Stomach (tissue), 4 donors: ENCODE results near the gene HAND1.

Experiments
- EP300 ChIP-seq: sonication (generic); formaldehyde crosslinking; IDR thresholded peaks from one replicate; pipeline ENCODE4 v1.6.1; 2017; ENCODE audit warnings: antibody characterized with exemption
- TF ChIP-seq, protein P1 (sequence below), 7 experiments: fragments of 450-650 bp in 4 of 7; fragments of 200-600 bp in 3 of 7; sonication (generic) in 3 of 7; IDR thresholded peaks; one replicate each; pipeline ENCODE4 v1.5.1; 2016 to 2019; ENCODE audit warnings: antibody characterized with exemption in 7 of 7, control low read depth in 2 of 7, mild to moderate bottlenecking in 1 of 7

DNA sequence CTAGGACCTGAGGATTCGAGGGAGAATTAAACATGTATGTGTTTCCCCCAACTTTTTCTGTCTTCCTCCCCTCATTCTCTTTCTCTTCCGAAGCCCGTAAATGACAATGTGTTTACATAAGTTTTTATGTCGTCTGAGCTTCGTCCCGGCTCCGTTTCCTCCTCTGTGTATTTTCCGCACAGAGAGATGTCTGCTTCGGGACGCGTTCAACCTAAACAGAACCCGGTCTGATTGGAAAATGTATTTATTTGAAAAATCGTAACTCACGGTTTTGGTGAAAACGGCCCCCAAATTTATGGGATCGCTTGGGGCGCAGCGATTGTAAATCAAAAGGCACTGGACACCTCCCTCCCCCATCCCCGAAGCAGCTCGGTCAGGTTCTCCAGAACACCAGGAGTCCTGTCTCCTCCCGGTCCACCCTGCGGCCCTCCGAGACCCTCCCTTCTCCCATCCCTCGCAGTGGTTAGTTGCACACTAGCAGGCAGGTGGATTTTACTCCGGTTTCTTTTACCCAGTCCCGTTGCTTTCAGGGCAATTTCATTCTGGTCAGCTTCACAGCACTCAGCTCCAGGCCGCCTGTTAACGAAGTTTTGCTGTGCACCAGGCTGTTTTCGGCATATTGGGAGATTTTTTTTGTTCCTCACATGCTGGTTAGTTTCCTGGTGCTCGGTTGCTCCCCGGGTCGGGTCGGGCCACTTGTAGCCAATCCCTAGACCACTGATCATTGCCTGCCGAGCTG is 5.8 kb upstream of the HAND1 start:
- no peak for TF ChIP-seq EP300
- TF ChIP-seq, protein P1, sequence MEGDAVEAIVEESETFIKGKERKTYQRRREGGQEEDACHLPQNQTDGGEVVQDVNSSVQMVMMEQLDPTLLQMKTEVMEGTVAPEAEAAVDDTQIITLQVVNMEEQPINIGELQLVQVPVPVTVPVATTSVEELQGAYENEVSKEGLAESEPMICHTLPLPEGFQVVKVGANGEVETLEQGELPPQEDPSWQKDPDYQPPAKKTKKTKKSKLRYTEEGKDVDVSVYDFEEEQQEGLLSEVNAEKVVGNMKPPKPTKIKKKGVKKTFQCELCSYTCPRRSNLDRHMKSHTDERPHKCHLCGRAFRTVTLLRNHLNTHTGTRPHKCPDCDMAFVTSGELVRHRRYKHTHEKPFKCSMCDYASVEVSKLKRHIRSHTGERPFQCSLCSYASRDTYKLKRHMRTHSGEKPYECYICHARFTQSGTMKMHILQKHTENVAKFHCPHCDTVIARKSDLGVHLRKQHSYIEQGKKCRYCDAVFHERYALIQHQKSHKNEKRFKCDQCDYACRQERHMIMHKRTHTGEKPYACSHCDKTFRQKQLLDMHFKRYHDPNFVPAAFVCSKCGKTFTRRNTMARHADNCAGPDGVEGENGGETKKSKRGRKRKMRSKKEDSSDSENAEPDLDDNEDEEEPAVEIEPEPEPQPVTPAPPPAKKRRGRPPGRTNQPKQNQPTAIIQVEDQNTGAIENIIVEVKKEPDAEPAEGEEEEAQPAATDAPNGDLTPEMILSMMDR (IDR thresholded peaks at IDR 0.05), result no peak
